ENCODE results near the gene MTREX.

Gene MTREX

DNA sequence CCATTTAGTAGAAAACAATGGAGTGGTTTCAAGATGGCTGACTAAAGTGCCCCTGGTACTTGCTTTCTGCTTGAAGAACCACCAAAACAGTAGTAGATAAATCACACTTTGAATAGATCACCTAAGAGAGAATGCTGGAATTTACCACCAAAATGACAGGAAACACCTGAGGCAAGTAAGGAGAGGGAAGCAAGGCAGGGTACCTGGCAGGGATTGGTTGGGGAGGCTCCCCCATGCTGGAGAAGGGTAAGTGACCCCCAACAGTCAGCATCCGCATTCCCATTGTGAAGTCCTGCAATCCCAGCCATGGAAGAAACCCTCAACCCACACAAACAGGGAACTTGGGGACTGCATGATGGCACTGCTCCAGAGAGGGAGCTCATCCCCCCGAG, 121.4 kb downstream of the MTREX start:
- CTCF ChIA-PET: interaction anchor here (1.2 kb wide), 1 partner anchor 23 kb away, joined by 3 read pairs; no protein-coding TSS in a partner anchor
- no peak for DNase-seq (ENCODE audit: low read depth, low spot score)
- no peak for TF ChIP-seq CTCF (IDR thresholded peaks at IDR 0.05; ENCODE audit: insufficient read depth, low read length, missing control alignments)
- no peak overlapping the region for H3K4me3 ChIP-seq (ENCODE audit: low read depth, low read length)
- POLR2A ChIA-PET: no interaction called here

GRCh38 chr5:55429613-55430253, 121.9 kb downstream of the MTREX start:
- no peak for TF ChIP-seq CTCF (IDR thresholded peaks at IDR 0.05; ENCODE audit: insufficient read depth, low read length, missing control alignments)
- ChIA-PET CTCF (interaction anchor here (1.2 kb wide), 1 partner anchor 23 kb away, joined by 3 read pairs; no protein-coding TSS in a partner anchor), POLR2A (no interaction called here)
- H3K4me3 ChIP-seq (ENCODE audit: low read depth, low read length): no peak overlapping the region
- DNase-seq (ENCODE audit: low read depth, low spot score): no peak

GRCh38 chr5:55432549-55432948, 124.8 kb downstream of the MTREX start:
- DNase-seq (ENCODE audit: low read depth, low spot score): no peak
- no peak for TF ChIP-seq CTCF (IDR thresholded peaks at IDR 0.05; ENCODE audit: insufficient read depth, low read length, missing control alignments)
- ChIA-PET POLR2A (no interaction called here), CTCF (no interaction called here)
- H3K4me3 ChIP-seq (ENCODE audit: low read depth, low read length): no peak overlapping the region

- POLR2A ChIA-PET: no interaction called here
Measured at GRCh38 chr5:55437452-55437851, 129.7 kb downstream of the MTREX start.

DNA sequence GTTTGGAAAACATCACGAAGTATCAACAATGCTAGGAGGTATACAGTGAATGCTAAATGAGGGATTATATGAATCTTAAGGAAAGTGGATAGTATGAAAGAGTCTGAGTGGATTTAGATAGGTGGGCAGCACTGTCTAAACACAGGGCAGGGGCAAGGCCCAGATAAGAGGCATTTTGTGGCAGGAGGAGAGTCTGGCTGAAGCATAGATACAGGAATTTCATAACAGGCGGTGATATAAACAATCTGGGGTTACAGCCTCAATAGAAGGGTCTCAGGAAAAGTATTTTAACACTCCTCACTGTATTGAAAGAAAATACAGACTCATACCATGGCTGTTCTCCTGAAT, 130.0 kb downstream of the MTREX start:
- TF ChIP-seq CTCF (IDR thresholded peaks at IDR 0.05; ENCODE audit: insufficient read depth, low read length, missing control alignments): no peak
- ChIA-PET CTCF (no interaction called here), POLR2A (no interaction called here)
- no peak overlapping the region for H3K4me3 ChIP-seq (ENCODE audit: low read depth, low read length)
- DNase-seq (ENCODE audit: low read depth, low spot score): no peak

More at GRCh38 chr5:55437452-55437851, 129.7 kb downstream of the MTREX start:
- CTCF ChIA-PET: interaction anchor here (1.2 kb wide), 1 partner anchor 10 kb away, joined by 7 read pairs; no protein-coding TSS in a partner anchor
- no peak overlapping the region for H3K4me3 ChIP-seq (ENCODE audit: low read depth, low read length)
- no peak for TF ChIP-seq CTCF (IDR thresholded peaks at IDR 0.05; ENCODE audit: insufficient read depth, low read length, missing control alignments)
- DNase-seq (ENCODE audit: low read depth, low spot score): no peak

- ChIA-PET POLR2A (interaction anchor here (0.6 kb wide), 1 partner anchor 162 kb away, joined by 3 read pairs; no protein-coding TSS in a partner anchor), CTCF (interaction anchor here (1.3 to 2.0 kb wide), 3 partner anchors 10 to 255 kb away, joined by 3 to 14 read pairs (median 8); no protein-coding TSS in a partner anchor)
- DNase-seq (ENCODE audit: low read depth, low spot score): no peak
- no peak for TF ChIP-seq CTCF (IDR thresholded peaks at IDR 0.05; ENCODE audit: insufficient read depth, low read length, missing control alignments)
- no peak overlapping the region for H3K4me3 ChIP-seq (ENCODE audit: low read depth, low read length)
Measured at GRCh38 chr5:55438998-55439397, 131.2 kb downstream of the MTREX start.

Measured in AG04449 (cell line).